Measurements from ENCODE around the gene SPAG4. TPM values are rescaled to one million over a fixed set of nuclear protein-coding genes. Genes with fewer than 3 reads are reported as not detected.

Gene SPAG4
- total RNA-seq, 1 donor from 2014 or later: 1.2 TPM

GRCh38 chr20:35650632-35651031, 35.0 kb downstream of the SPAG4 start:
- Histone ChIP-seq H4K20me1 (ENCODE audit: insufficient read depth, low read length) (peaks cover 94% of the 10 kb centered on the region), H3K4me3 (ENCODE audit: insufficient read depth, low read depth, low read length) (no peak overlapping the region), H3K27me3 (ENCODE audit: insufficient read depth, low read length) (no peaks in the 10 kb centered on the region), H3K79me2 (ENCODE audit: insufficient read depth, low read length) (peaks cover 97% of the 10 kb centered on the region), H3K4me2 (ENCODE audit: low read length) (no peak overlapping the region), H3K9ac (ENCODE audit: low read length) (no peak overlapping the region), H3K4me1 (ENCODE audit: insufficient read depth, low read length) (no peaks in the 10 kb centered on the region), H2AFZ (ENCODE audit: low read depth, low read length) (no peak overlapping the region), H3K27ac (ENCODE audit: low read depth, low read length) (no peak overlapping the region), H3K9me3 (ENCODE audit: insufficient read depth, low read depth, low read length) (no peaks in the 10 kb centered on the region), H3K36me3 (ENCODE audit: insufficient read depth, low read length) (peaks cover 21% of the 10 kb centered on the region)
- Mint-ChIP-seq H3K27me3 (ENCODE audit: low read depth, unreplicated experiment) (no peaks in the 10 kb centered on the region), H3K36me3 (ENCODE audit: low read depth, unreplicated experiment) (peaks cover 2% of the 10 kb centered on the region), H3K27ac (ENCODE audit: unreplicated experiment) (no peak overlapping the region), H3K4me1 (ENCODE audit: low read depth, unreplicated experiment) (peaks cover 7% of the 10 kb centered on the region), H3K9me3 (ENCODE audit: unreplicated experiment) (no peaks in the 10 kb centered on the region), H3K4me3 (ENCODE audit: unreplicated experiment) (no peak overlapping the region)
- FAIRE-seq (no peak), DNase-seq (ENCODE audit: low read depth) (no peak)
- TF ChIP-seq, protein P1, sequence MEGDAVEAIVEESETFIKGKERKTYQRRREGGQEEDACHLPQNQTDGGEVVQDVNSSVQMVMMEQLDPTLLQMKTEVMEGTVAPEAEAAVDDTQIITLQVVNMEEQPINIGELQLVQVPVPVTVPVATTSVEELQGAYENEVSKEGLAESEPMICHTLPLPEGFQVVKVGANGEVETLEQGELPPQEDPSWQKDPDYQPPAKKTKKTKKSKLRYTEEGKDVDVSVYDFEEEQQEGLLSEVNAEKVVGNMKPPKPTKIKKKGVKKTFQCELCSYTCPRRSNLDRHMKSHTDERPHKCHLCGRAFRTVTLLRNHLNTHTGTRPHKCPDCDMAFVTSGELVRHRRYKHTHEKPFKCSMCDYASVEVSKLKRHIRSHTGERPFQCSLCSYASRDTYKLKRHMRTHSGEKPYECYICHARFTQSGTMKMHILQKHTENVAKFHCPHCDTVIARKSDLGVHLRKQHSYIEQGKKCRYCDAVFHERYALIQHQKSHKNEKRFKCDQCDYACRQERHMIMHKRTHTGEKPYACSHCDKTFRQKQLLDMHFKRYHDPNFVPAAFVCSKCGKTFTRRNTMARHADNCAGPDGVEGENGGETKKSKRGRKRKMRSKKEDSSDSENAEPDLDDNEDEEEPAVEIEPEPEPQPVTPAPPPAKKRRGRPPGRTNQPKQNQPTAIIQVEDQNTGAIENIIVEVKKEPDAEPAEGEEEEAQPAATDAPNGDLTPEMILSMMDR (IDR thresholded peaks at IDR 0.05; ENCODE audit: insufficient read depth, low read depth, low read length): no peak
- no peak for TF ChIP-seq EZH2 (IDR thresholded peaks at IDR 0.05; ENCODE audit: insufficient read depth, low read length)

- H3K27ac Mint-ChIP-seq (ENCODE audit: unreplicated experiment): no peak overlapping the region
- no peaks in the 10 kb centered on the region for H3K9me3 Mint-ChIP-seq (ENCODE audit: unreplicated experiment)
- H4K20me1 ChIP-seq (ENCODE audit: insufficient read depth, low read length): peaks cover 95% of the 10 kb centered on the region
These were observed 36.3 kb downstream of the SPAG4 start for GRCh38 chr20:35651958-35652357.

More at GRCh38 chr20:35651958-35652357, 36.3 kb downstream of the SPAG4 start:
- TF ChIP-seq, protein P1 (IDR thresholded peaks at IDR 0.05; ENCODE audit: insufficient read depth, low read depth, low read length): no peak
- TF ChIP-seq EZH2 (IDR thresholded peaks at IDR 0.05; ENCODE audit: insufficient read depth, low read length): no peak
- H3K36me3 Mint-ChIP-seq (ENCODE audit: low read depth, unreplicated experiment): peaks cover 2% of the 10 kb centered on the region
- peaks cover 21% of the 10 kb centered on the region for H3K36me3 ChIP-seq (ENCODE audit: insufficient read depth, low read length)
- peaks cover 5% of the 10 kb centered on the region for H3K4me1 Mint-ChIP-seq (ENCODE audit: low read depth, unreplicated experiment)
- H3K9ac ChIP-seq (ENCODE audit: low read length): no peak overlapping the region
- no peak for DNase-seq (ENCODE audit: low read depth)
- no peaks in the 10 kb centered on the region for H3K9me3 ChIP-seq (ENCODE audit: insufficient read depth, low read depth, low read length)
- no peak overlapping the region for H3K27ac ChIP-seq (ENCODE audit: low read depth, low read length)
- FAIRE-seq: no peak
- H3K79me2 ChIP-seq (ENCODE audit: insufficient read depth, low read length): peaks cover 98% of the 10 kb centered on the region
- H3K4me2 ChIP-seq (ENCODE audit: low read length): no peak overlapping the region
- no peak overlapping the region for H3K4me3 ChIP-seq (ENCODE audit: insufficient read depth, low read depth, low read length)
- no peak overlapping the region for H3K4me3 Mint-ChIP-seq (ENCODE audit: unreplicated experiment)
- no peaks in the 10 kb centered on the region for H3K4me1 ChIP-seq (ENCODE audit: insufficient read depth, low read length)
- H2AFZ ChIP-seq (ENCODE audit: low read depth, low read length): no peak overlapping the region
- no peaks in the 10 kb centered on the region for H3K27me3 Mint-ChIP-seq (ENCODE audit: low read depth, unreplicated experiment)
- H3K27me3 ChIP-seq (ENCODE audit: insufficient read depth, low read length): no peaks in the 10 kb centered on the region

All from astrocyte (in vitro differentiated cells and primary cell).